GM12872 (cell line): ENCODE data around the gene TM9SF4.

Experiments
- TF ChIP-seq, protein P1 (sequence below): IDR thresholded peaks from 3 replicates; pipeline ENCODE4 v1.5.1; 2011; ENCODE audit warnings: low read depth, mild to moderate bottlenecking, low read length, moderate library complexity; ENCODE audit not compliant: insufficient read depth

The TM9SF4 gene

GRCh38 chr20:32091888-32092346, 17.6 kb upstream of the TM9SF4 start:
- TF ChIP-seq, protein P1, sequence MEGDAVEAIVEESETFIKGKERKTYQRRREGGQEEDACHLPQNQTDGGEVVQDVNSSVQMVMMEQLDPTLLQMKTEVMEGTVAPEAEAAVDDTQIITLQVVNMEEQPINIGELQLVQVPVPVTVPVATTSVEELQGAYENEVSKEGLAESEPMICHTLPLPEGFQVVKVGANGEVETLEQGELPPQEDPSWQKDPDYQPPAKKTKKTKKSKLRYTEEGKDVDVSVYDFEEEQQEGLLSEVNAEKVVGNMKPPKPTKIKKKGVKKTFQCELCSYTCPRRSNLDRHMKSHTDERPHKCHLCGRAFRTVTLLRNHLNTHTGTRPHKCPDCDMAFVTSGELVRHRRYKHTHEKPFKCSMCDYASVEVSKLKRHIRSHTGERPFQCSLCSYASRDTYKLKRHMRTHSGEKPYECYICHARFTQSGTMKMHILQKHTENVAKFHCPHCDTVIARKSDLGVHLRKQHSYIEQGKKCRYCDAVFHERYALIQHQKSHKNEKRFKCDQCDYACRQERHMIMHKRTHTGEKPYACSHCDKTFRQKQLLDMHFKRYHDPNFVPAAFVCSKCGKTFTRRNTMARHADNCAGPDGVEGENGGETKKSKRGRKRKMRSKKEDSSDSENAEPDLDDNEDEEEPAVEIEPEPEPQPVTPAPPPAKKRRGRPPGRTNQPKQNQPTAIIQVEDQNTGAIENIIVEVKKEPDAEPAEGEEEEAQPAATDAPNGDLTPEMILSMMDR = peak; percentile 95

DNA sequence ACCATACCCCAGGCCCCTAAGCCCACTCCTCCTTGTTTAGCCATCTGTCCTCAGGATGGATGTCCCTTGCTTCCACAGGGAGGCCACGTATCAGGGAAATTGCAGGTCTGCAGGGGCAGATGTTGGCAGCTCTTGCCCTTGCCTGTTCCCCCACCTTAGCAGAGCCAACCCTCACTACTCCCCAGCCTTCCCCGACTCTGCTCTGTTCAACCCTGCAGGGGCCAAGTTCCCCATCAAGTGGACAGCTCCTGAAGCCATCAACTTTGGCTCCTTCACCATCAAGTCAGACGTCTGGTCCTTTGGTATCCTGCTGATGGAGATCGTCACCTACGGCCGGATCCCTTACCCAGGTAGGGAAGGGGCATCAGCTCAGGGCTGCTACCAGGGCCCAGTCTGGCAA, 10.7 kb upstream of the TM9SF4 start:
- TF ChIP-seq, protein P1 = no peak

- TF ChIP-seq, protein P1 = no peak
Observed at GRCh38 chr20:32108814-32109391, 611 bp upstream of the TM9SF4 start.

DNA sequence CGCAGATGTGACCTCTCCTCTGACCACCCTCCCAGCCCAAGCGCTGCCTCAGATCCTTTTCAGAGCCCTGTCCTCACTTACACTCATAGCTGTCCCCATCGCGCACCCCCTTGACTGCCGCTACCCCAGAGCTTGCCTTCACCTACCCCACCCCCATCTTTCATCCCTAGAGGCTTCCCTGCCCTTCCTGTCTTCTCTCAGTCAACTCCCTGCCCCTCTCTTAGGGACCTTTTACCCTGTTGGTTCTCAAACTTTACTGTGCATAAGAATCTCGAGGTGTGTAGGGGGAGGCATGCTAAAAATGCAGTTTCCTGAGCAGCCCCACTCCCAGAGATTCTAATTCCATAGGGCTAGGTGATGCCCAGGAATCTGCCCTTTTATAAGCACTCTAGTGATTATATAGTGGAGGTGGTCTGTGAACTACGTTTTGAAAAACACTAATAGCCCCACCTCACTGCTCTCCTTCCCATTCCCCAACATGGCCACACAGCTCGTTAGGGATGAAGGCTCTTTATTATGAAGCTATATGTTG, 725 bp downstream of the TM9SF4 start:
- TF ChIP-seq, protein P1 = no peak

- TF ChIP-seq, protein P1 = no peak
Observed at GRCh38 chr20:32110727-32111126, 1.2 kb downstream of the TM9SF4 start.

GRCh38 chr20:32111156-32111686, 1.7 kb downstream of the TM9SF4 start:
- TF ChIP-seq, protein P1 = no peak

DNA sequence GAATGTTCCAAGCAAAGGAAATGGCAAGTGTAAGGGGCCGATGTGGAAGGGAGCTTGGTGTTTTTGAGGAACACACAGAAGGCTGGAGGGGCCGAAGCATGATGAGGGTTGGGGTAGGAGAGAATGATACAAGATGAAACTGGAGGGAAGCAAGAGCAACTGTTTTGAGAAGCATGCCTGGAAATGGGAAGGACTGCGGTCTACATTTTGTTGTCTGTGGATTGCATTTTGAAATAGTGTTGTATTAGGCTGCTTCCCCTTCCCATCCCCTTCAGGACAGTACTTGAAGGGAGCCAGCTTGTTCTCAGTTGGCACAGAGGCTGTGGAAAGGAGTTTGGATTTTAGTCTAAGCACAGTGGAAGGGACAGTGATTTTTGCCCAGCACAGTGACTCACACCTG, 2.2 kb downstream of the TM9SF4 start:
- TF ChIP-seq, protein P1 = no peak
